Glutamatergic neuron (in vitro differentiated cells): ENCODE data around the gene SLC12A4. TPM values are rescaled to one million over a fixed set of nuclear protein-coding genes. Genes with fewer than 3 reads are reported as not detected.

ENCODE experiments used
- DNase-seq: peaks from one replicate; pipeline ENCODE4 v3.0.0; 2022
- H3K27ac Mint-ChIP-seq: one replicate; pipeline ENCODE4 v1.8.0; 2020; ENCODE audit warnings: mild to moderate bottlenecking, mixed read lengths, inconsistent platforms; ENCODE audit not compliant: unreplicated experiment
- H3K27me3 Mint-ChIP-seq: one replicate; pipeline ENCODE4 v1.8.0; 2020; ENCODE audit warnings: mild to moderate bottlenecking, moderate library complexity, mixed read lengths, inconsistent platforms; ENCODE audit not compliant: unreplicated experiment
- H3K36me3 Mint-ChIP-seq: one replicate; pipeline ENCODE4 v1.8.0; 2020; ENCODE audit warnings: mild to moderate bottlenecking, mixed read lengths, inconsistent platforms; ENCODE audit not compliant: unreplicated experiment
- H3K4me1 Mint-ChIP-seq: one replicate; pipeline ENCODE4 v1.8.0; 2020; ENCODE audit warnings: mild to moderate bottlenecking, low read depth, mixed read lengths, inconsistent platforms; ENCODE audit not compliant: unreplicated experiment
- H3K4me3 Mint-ChIP-seq: one replicate; pipeline ENCODE4 v1.8.0; 2020; ENCODE audit warnings: mild to moderate bottlenecking, mixed read lengths, inconsistent platforms; ENCODE audit not compliant: unreplicated experiment
- H3K9me3 Mint-ChIP-seq: one replicate; pipeline ENCODE4 v1.8.0; 2020; ENCODE audit warnings: mild to moderate bottlenecking, moderate library complexity, mixed read lengths, inconsistent platforms; ENCODE audit not compliant: unreplicated experiment
- CTCF ChIP-seq: fragments of 200-600 bp; sonication (generic); IDR thresholded peaks from one replicate; pipeline ENCODE4 v1.5.0; 2021; ENCODE audit not compliant: partially characterized antibody, unreplicated experiment
- total RNA-seq: library from RNA; stranded (reverse); fragmentation: NEBNext Ultra II Directional; extraction: Animal tissue kit (Norgen Biotek cat#: 25700); gene quantifications from one replicate; pipeline ENCODE4 v1.2.1, GENCODE V29; 2021; ENCODE audit not compliant: unreplicated experiment

Gene SLC12A4
- total RNA-seq, 1 donor from 2014 or later: 19.9 TPM

GRCh38 chr16:67930678-67931211, 37.7 kb downstream of the SLC12A4 start:
- Mint-ChIP-seq H3K27me3 (peaks cover 6% of the 10 kb centered on the region), H3K9me3 (peaks cover 7% of the 10 kb centered on the region), H3K4me1 (peaks cover 17% of the 10 kb centered on the region), H3K27ac (no peak overlapping the region), H3K4me3 (no peak overlapping the region), H3K36me3 (no peaks in the 10 kb centered on the region)
- no peak for TF ChIP-seq CTCF
- DNase-seq: no peak

- Mint-ChIP-seq H3K4me1 (peaks cover 18% of the 10 kb centered on the region), H3K36me3 (no peaks in the 10 kb centered on the region), H3K27ac (no peak overlapping the region), H3K4me3 (no peak overlapping the region), H3K27me3 (peaks cover 4% of the 10 kb centered on the region), H3K9me3 (peaks cover 5% of the 10 kb centered on the region)
- TF ChIP-seq CTCF: no peak
- DNase-seq: no peak
These were observed 38.2 kb downstream of the SLC12A4 start for GRCh38 chr16:67930191-67930590.

- no peak overlapping the region for H3K4me3 Mint-ChIP-seq
- peak; percentile 49 for TF ChIP-seq CTCF
- H3K27ac Mint-ChIP-seq: no peak overlapping the region
These were observed 39.7 kb downstream of the SLC12A4 start for GRCh38 chr16:67928561-67929364.

GRCh38 chr16:67928147-67928546, 40.3 kb downstream of the SLC12A4 start:
- Mint-ChIP-seq H3K9me3 (peaks cover 3% of the 10 kb centered on the region), H3K27ac (no peak overlapping the region), H3K4me1 (peaks cover 12% of the 10 kb centered on the region), H3K27me3 (no peaks in the 10 kb centered on the region), H3K4me3 (no peak overlapping the region), H3K36me3 (no peaks in the 10 kb centered on the region)
- DNase-seq: no peak
- TF ChIP-seq CTCF: peak; percentile 2

More at GRCh38 chr16:67928561-67929364, 39.7 kb downstream of the SLC12A4 start:
- Mint-ChIP-seq H3K36me3 (no peaks in the 10 kb centered on the region), H3K4me1 (peaks cover 12% of the 10 kb centered on the region), H3K27me3 (no peaks in the 10 kb centered on the region), H3K9me3 (peaks cover 3% of the 10 kb centered on the region)
- peak; percentile 83 for DNase-seq
